Smooth muscle cell (in vitro differentiated cells): ENCODE data around the gene PAK4. TPM values are rescaled to one million over a fixed set of nuclear protein-coding genes. Genes with fewer than 3 reads are reported as not detected.
A peak's percentile ranks its signal among the peaks of the same experiment; 100 is the strongest.
"Not testable (repeated sequence)": the region's sequence is repeated elsewhere in the genome, so short reads cannot be mapped to it uniquely, and the experiment has no call there.

Source experiments
- DNase-seq: peaks from one replicate; lab custom pipeline; 2025; ENCODE audit not compliant: unreplicated experiment; lab: John Stamatoyannopoulos, UW
- H2AFZ ChIP-seq: fragments of 200-600 bp; sonication (generic); 2 replicates; pipeline ENCODE4 v1.6.0; 2016; ENCODE audit warnings: antibody characterized with exemption, low read depth, mild to moderate bottlenecking
- H3F3A ChIP-seq: fragments of 200-600 bp; sonication (generic); 2 replicates; pipeline ENCODE4 v1.6.0; 2017; ENCODE audit warnings: antibody characterized with exemption, low read depth
- H3K27ac ChIP-seq: fragments of 200-600 bp; sonication (generic); 2 replicates; pipeline ENCODE4 v1.5.1; 2016; ENCODE audit warnings: low read depth, mild to moderate bottlenecking
- H3K27me3 ChIP-seq: fragments of 200-600 bp; sonication (generic); 2 replicates; pipeline ENCODE4 v1.6.1; 2016; ENCODE audit warnings: low read depth, mild to moderate bottlenecking
- H3K36me3 ChIP-seq: fragments of 200-600 bp; sonication (generic); 2 replicates; pipeline ENCODE4 v1.5.1; 2016; ENCODE audit warnings: low read depth
- H3K4me1 ChIP-seq: fragments of 200-600 bp; sonication (generic); 2 replicates; pipeline ENCODE4 v1.5.1; 2016; ENCODE audit warnings: low read depth
- H3K4me2 ChIP-seq: fragments of 200-600 bp; sonication (generic); 2 replicates; pipeline ENCODE4 v1.6.0; 2016; ENCODE audit warnings: mild to moderate bottlenecking
- H3K4me3 ChIP-seq: fragments of 200-600 bp; sonication (generic); 2 replicates; pipeline ENCODE4 v1.5.1; 2016; ENCODE audit warnings: mild to moderate bottlenecking
- H3K79me2 ChIP-seq: fragments of 200-600 bp; sonication (generic); 2 replicates; pipeline ENCODE4 v1.6.0; 2016; ENCODE audit warnings: low read depth, mild to moderate bottlenecking
- H3K9ac ChIP-seq: fragments of 200-600 bp; sonication (generic); 2 replicates; pipeline ENCODE4 v1.6.0; 2016; ENCODE audit warnings: low read depth
- H3K9me3 ChIP-seq: fragments of 200-600 bp; sonication (generic); replicated peaks from 2 replicates; pipeline ENCODE4 v1.5.1; 2016; ENCODE audit warnings: low read depth
- H4K20me1 ChIP-seq: fragments of 200-600 bp; sonication (generic); 2 replicates; pipeline ENCODE4 v1.6.0; 2016; ENCODE audit warnings: low read depth
- CTCF ChIP-seq: fragments of 200-600 bp; sonication (generic); IDR thresholded peaks from 2 replicates; pipeline ENCODE4 v1.5.1; 2017; ENCODE audit warnings: borderline replicate concordance, mild to moderate bottlenecking, antibody characterized with exemption; ENCODE audit not compliant: insufficient read depth, poor library complexity, severe bottlenecking
- WGBS: methylation state at CpG from one replicate; pipeline ENCODE4 v1.1.7; 2016; ENCODE audit warnings: low lambda C conversion rate; 5-methylcytosine and 5-hydroxymethylcytosine counted together
- polyA plus RNA-seq: library from polyadenylated mRNA; unstranded; fragments of >200 nt; fragmentation: Nextera tagmentation; extraction: Ambion mirVana; gene quantifications from 2 replicates; pipeline ENCODE4 v1.2.1, GENCODE V29; 2016
- total RNA-seq: library from RNA; depleted of rRNA; stranded (reverse); fragments of >200 nt; gene quantifications from 2 replicates; pipeline ENCODE4 v1.2.3, GENCODE V29; 2014

The PAK4 gene
- total and polyA plus RNA-seq, 2 experiments from 2014 or later = 11.8 to 19.1 TPM

- no peaks in the 10 kb centered on the region for H3K4me1 ChIP-seq
- H4K20me1 ChIP-seq = no peaks in the 10 kb centered on the region
These were observed 82.7 kb downstream of the PAK4 start for GRCh38 chr19:39208175-39208795.

GRCh38 chr19:39209196-39209595, 83.6 kb downstream of the PAK4 start:
- no peaks in the 10 kb centered on the region for H3F3A ChIP-seq
- no peaks in the 10 kb centered on the region for H3K4me1 ChIP-seq
- 89% methylated on average over 7 of the region's 7 CpGs for WGBS
- no peak overlapping the region for H3K9ac ChIP-seq
- no peaks in the 10 kb centered on the region for H3K27me3 ChIP-seq
- no peak overlapping the region for H3K4me3 ChIP-seq
- no peaks in the 10 kb centered on the region for H3K79me2 ChIP-seq
- TF ChIP-seq CTCF = no peak
- H3K36me3 ChIP-seq = no peaks in the 10 kb centered on the region
- no peak overlapping the region for H2AFZ ChIP-seq
- no peak overlapping the region for H3K4me2 ChIP-seq
- no peak for DNase-seq
- no peaks in the 10 kb centered on the region for H4K20me1 ChIP-seq
- H3K27ac ChIP-seq = no peak overlapping the region
- H3K9me3 ChIP-seq = no peaks in the 10 kb centered on the region

More at GRCh38 chr19:39208175-39208795, 82.7 kb downstream of the PAK4 start:
- H3K4me2 ChIP-seq = no peak overlapping the region
- WGBS = 85% methylated on average over 9 of the region's 9 CpGs
- no peak overlapping the region for H3K9ac ChIP-seq
- no peaks in the 10 kb centered on the region for H3K36me3 ChIP-seq
- H3K27ac ChIP-seq = no peak overlapping the region
- no peaks in the 10 kb centered on the region for H3K9me3 ChIP-seq
- DNase-seq = no peak
- H3K4me3 ChIP-seq = no peak overlapping the region
- H3K27me3 ChIP-seq = no peaks in the 10 kb centered on the region
- no peak for TF ChIP-seq CTCF
- no peaks in the 10 kb centered on the region for H3K79me2 ChIP-seq
- no peak overlapping the region for H2AFZ ChIP-seq
- no peaks in the 10 kb centered on the region for H3F3A ChIP-seq

- Histone ChIP-seq H3K4me3 (no peak overlapping the region), H2AFZ (no peak overlapping the region), H3K4me2 (no peak overlapping the region), H3K36me3 (no peaks in the 10 kb centered on the region), H3K9me3 (no peaks in the 10 kb centered on the region), H3K4me1 (no peaks in the 10 kb centered on the region), H4K20me1 (no peaks in the 10 kb centered on the region), H3F3A (no peaks in the 10 kb centered on the region), H3K27me3 (no peaks in the 10 kb centered on the region), H3K9ac (no peak overlapping the region), H3K79me2 (no peaks in the 10 kb centered on the region), H3K27ac (no peak overlapping the region)
- TF ChIP-seq CTCF = no peak
- DNase-seq = no peak
- WGBS = 63% methylated on average over 13 of the region's 13 CpGs
These were observed 86.3 kb downstream of the PAK4 start for GRCh38 chr19:39211731-39212374.

- no peak overlapping the region for H2AFZ ChIP-seq
- H3K4me2 ChIP-seq = no peak overlapping the region
- H3K9ac ChIP-seq = no peak overlapping the region
- H3K79me2 ChIP-seq = no peaks in the 10 kb centered on the region
- no peaks in the 10 kb centered on the region for H3F3A ChIP-seq
- no peaks in the 10 kb centered on the region for H3K9me3 ChIP-seq
- no peaks in the 10 kb centered on the region for H4K20me1 ChIP-seq
- WGBS = 37% methylated on average over 8 of the region's 8 CpGs
- H3K36me3 ChIP-seq = no peaks in the 10 kb centered on the region
- no peak overlapping the region for H3K4me3 ChIP-seq
- TF ChIP-seq CTCF = peak; percentile 20
- H3K27me3 ChIP-seq = no peaks in the 10 kb centered on the region
- no peaks in the 10 kb centered on the region for H3K4me1 ChIP-seq
- DNase-seq = no peak
- no peak overlapping the region for H3K27ac ChIP-seq
These were observed 86.8 kb downstream of the PAK4 start for GRCh38 chr19:39212375-39212742.

GRCh38 chr19:39215323-39215722, 89.7 kb downstream of the PAK4 start:
- not testable (repeated sequence) for H3F3A ChIP-seq, H3K4me2 ChIP-seq, H3K4me3 ChIP-seq, H3K9ac ChIP-seq, H3K4me1 ChIP-seq, H3K36me3 ChIP-seq, H4K20me1 ChIP-seq, DNase-seq, H3K9me3 ChIP-seq, H3K27me3 ChIP-seq, H3K27ac ChIP-seq, H2AFZ ChIP-seq, H3K79me2 ChIP-seq
- WGBS = 91% methylated on average over 3 of the region's 3 CpGs
